GM18519 (cell line): ENCODE measurements around the gene KCNV2.

Experiments
- ATAC-seq: cut with Tn5 transposase; IDR thresholded peaks from one replicate; pipeline ENCODE4 v1.9.1; 2021; ENCODE audit warnings: mild to moderate bottlenecking, moderate library complexity; ENCODE audit not compliant: unreplicated experiment, low FRiP score

KCNV2 gene

GRCh38 chr9:2745560-2746380, 28.5 kb downstream of the KCNV2 start:
- no peak for ATAC-seq

DNA sequence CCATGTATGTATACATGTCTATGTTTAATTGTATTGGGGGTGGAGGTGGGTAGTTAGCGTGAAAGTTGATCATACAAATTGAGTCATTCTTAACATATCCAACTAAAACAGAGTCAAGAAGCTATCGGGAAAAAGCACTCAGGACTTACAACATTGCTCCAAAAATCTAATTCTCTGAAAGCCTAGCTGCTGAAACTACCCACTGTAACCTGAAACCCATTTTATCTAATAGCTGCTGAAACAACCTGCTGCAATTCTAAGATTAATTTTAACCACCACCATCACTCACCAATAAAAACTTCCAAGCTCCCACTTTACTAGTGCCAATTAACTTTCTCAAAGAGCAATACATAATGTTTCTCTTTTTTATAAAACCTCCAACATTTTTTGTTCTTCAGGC, 32.2 kb downstream of the KCNV2 start:
- ATAC-seq, result no peak

- ATAC-seq, result no peak
Measured at GRCh38 chr9:2755285-2755684, 38.0 kb downstream of the KCNV2 start.

DNA sequence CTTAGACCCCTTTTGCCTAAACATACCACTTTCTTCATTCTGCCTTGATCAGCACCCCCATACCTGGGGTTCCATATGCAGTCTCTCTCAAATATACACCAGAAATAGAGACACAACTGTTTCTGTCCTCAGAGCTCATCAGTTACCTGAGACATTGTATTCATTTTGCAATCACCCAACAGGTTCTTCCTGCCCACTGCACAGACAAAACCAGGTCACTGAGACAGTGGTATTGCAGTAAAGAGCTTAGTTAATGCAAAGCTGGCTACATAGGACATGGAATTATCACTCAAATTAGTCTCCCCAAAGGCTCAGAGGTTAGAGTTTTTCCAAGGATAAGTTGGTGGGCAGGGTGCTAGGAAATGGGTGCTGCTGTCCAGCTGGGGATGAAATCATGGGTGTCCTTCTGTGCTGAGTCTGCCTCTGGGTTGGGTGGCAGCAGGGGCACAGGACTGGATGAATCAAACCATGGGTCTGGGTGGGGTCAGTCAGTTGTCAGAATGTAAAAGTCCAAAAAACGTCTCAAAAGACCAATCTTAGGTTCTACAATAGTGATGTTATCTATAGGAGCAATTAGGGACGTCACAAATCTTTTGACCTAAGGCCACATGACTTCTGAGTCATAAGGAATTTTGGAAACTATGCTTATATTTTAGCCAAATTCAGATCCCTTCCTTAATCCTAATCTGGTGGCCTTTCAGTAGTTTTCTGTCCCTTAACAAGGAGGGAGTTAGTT, 41.0 kb downstream of the KCNV2 start:
- ATAC-seq, result no peak

GRCh38 chr9:2758898-2759510, 41.7 kb downstream of the KCNV2 start:
- no peak for ATAC-seq

DNA sequence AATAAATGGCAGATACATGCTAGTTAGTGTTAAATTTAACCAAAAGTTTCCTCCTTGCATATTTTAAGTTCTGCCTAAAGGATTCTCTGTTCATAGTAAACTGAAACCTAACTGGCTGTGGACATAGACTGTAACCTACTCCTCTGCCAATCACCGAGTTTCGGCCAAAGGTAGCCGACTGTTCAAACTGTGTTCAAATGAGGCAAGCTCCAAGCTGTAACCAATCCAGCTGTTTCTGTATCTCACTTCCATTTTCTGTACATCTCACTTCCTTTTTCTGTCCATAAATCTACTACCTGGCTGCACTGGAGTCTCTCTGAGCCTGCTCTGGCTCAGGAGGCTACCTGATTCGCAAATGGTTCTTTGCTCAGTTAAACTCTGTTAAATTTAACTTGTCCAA, 44.1 kb downstream of the KCNV2 start:
- peak; percentile 70 for ATAC-seq

- ATAC-seq, result no peak
Measured at GRCh38 chr9:2764353-2764752, 47.0 kb downstream of the KCNV2 start.

GRCh38 chr9:2765250-2765880, 48.1 kb downstream of the KCNV2 start:
- no peak for ATAC-seq

DNA sequence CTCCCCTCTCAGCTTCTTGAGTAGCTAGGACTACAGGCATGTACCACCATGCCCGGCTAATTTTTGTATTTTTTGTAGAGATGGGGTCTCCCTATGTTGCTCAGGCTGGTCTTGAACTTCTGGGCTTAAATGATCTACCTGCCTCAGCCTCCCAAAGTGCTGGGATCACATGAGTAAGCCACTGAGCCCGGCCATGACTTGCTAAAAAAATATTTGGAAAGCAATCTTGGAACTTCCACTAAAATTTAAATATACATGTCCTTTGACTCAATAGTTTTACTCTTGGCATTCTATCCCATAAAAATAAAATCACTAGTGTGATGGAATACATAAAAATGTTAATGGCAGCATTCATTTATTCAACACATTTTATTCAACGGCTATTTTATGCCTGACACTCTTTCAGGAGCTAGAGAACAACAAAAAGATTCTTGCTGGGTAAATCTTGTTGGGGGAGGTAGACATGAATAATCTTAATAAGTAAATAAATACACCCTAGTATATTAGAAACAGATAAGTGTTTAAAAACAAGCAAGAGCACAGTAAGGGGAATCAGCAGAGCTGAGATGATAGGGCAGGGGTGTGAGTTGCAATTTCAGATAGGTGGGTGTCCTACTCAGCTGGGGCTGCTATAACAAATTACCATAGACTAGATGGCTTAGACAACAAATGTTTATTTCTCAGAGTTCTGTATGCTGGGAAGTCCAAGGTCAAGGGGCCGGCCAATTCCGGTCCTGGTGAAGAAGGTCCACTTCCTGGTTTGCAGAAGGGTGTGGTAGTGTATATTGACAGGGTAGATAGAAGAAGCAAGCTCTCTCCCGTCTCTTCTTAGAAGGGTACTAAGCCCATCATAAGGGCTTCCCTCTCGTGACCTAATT, 50.7 kb downstream of the KCNV2 start:
- ATAC-seq, result no peak

- ATAC-seq, result no peak
Measured at GRCh38 chr9:2771087-2771486, 53.8 kb downstream of the KCNV2 start.

- ATAC-seq, result no peak
Measured at GRCh38 chr9:2771661-2772060, 54.4 kb downstream of the KCNV2 start.

GRCh38 chr9:2777454-2777853, 60.1 kb downstream of the KCNV2 start:
- ATAC-seq, result no peak

GRCh38 chr9:2778816-2779215, 61.5 kb downstream of the KCNV2 start:
- ATAC-seq, result no peak
